ENCODE measurements around the gene APOA4. TPM values are rescaled to one million over a fixed set of nuclear protein-coding genes. Genes with fewer than 3 reads are reported as not detected.

APOA4 gene
- total RNA-seq, 4 donors from 2014 or later = 0.26 to 0.40 TPM; not detected in 2

DNA sequence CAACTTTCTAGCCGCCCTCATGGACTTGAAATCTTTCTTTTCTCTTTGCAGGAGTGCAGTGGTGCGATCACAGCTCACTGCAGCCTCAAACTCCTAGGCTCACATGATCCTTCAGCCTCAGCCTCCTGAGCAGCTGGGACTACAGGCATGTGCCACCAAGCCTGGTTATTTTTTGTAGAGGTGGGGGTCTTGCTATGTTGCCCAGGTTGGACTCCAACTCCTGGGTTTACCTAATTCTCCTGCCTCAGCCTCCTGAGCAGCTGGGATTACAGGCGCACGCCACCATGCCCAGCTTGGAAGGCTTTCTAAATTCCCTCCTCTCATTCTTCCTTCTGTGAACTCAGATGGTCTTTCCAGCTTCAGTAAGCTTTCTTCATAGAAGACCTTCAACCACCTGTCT, 19.0 kb upstream of the APOA4 start:
- peaks cover 5 to 20% (median 7%) of the 10 kb centered on the region in 4 donors for H3K4me1 ChIP-seq
- intact Hi-C loops (cut with DNase I) = no loop called here
- H3K9me3 ChIP-seq = no peaks in the 10 kb centered on the region
- no peak overlapping the region for H3K27ac ChIP-seq (replicated peaks in 1 of 4)
- DNase-seq (ENCODE audit: extremely low spot score) = no peak
- H3K4me3 ChIP-seq = no peak overlapping the region
- TF ChIP-seq EP300 (IDR thresholded peaks at IDR 0.05) (no peak), POLR2AphosphoS5 (IDR thresholded peaks at IDR 0.05) (no peak), POLR2A (IDR thresholded peaks at IDR 0.05; ENCODE audit: low read depth) (no peak)
- TF ChIP-seq, protein P1, sequence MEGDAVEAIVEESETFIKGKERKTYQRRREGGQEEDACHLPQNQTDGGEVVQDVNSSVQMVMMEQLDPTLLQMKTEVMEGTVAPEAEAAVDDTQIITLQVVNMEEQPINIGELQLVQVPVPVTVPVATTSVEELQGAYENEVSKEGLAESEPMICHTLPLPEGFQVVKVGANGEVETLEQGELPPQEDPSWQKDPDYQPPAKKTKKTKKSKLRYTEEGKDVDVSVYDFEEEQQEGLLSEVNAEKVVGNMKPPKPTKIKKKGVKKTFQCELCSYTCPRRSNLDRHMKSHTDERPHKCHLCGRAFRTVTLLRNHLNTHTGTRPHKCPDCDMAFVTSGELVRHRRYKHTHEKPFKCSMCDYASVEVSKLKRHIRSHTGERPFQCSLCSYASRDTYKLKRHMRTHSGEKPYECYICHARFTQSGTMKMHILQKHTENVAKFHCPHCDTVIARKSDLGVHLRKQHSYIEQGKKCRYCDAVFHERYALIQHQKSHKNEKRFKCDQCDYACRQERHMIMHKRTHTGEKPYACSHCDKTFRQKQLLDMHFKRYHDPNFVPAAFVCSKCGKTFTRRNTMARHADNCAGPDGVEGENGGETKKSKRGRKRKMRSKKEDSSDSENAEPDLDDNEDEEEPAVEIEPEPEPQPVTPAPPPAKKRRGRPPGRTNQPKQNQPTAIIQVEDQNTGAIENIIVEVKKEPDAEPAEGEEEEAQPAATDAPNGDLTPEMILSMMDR (IDR thresholded peaks at IDR 0.05) = no peak
- WGBS = 100% methylated on average over 4 of the region's 4 CpGs
- peaks cover 36 to 44% (median 39%) of the 10 kb centered on the region in 4 donors for H3K36me3 ChIP-seq
- no peaks in the 10 kb centered on the region for H3K27me3 ChIP-seq

DNA sequence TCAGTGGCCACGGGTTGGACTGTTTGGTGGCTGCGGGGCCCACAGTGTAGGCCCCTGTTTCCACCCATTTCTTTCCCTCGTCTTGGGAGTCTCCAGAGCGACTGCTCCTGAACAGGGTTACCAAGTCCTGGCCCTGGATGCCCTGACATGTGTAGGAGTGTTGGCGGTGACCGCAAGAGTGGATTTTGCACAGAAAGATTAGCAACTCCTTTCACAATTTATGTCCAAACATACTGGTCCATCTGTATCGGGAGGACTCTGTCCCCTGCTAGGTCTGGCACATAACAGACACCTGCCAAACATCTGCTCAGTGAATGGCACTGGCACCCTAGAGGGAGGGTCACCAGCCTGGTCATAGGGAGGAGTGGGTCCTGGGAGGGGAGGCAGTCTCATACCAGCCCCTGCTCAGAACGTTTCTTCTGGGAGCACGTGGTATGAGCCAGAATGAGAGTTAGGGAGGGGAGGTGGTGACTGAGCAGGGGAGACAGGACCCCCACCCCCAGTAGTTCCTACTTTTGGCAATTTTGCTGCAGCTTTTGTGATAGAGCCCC, 17.7 kb upstream of the APOA4 start:
- TF ChIP-seq, protein P1 (IDR thresholded peaks at IDR 0.05) = no peak
- no peaks in the 10 kb centered on the region for H3K9me3 ChIP-seq
- peaks cover 15 to 33% (median 20%) of the 10 kb centered on the region in 4 donors for H3K4me1 ChIP-seq
- no peaks in the 10 kb centered on the region for H3K27me3 ChIP-seq
- no peak for DNase-seq (ENCODE audit: extremely low spot score)
- H3K36me3 ChIP-seq = peaks cover 23 to 31% (median 26%) of the 10 kb centered on the region in 4 donors
- no peak overlapping the region for H3K4me3 ChIP-seq
- no peak overlapping the region for H3K27ac ChIP-seq (replicated peaks in 1 of 4)
- WGBS = 78% methylated on average over 9 of the region's 9 CpGs
- intact Hi-C loops (cut with DNase I) = no loop called here

DNA sequence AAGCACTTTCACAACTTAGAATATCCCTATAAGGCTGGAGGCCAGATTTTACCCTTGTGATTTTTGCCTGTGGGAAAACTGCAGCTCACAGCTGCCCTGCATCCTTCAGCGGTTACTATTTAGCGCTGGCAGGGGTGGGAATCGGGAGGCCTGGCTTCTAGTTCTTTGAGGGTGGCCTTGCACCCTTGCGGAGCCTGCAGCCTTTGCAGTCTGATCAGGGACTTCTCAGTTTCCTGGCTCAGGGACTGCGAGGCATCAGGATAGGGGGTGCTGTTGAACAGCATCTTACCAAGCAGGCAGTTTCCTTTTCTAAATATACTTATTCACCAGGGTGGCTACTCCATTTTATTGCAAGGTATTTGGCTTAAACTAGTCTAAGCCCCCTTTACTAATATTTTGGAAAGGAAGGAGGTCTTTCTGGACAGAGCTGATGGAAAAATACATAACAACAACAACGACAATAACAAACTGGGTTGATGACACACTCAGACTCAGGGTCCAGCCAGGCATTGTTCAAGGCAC, 17.2 kb upstream of the APOA4 start:
- peaks cover 18 to 26% (median 21%) of the 10 kb centered on the region in 4 donors for H3K36me3 ChIP-seq
- no peak for DNase-seq (ENCODE audit: extremely low spot score)
- intact Hi-C loops (cut with DNase I) = no loop called here
- peaks cover 20 to 39% (median 25%) of the 10 kb centered on the region in 4 donors for H3K4me1 ChIP-seq
- H3K27ac ChIP-seq (replicated peaks in 1 of 4) = no peak overlapping the region
- WGBS = 37% methylated on average over 5 of the region's 6 CpGs
- no peak for TF ChIP-seq POLR2AphosphoS5 (IDR thresholded peaks at IDR 0.05)
- no peak overlapping the region for H3K4me3 ChIP-seq
- no peaks in the 10 kb centered on the region for H3K27me3 ChIP-seq
- H3K9me3 ChIP-seq = no peaks in the 10 kb centered on the region

DNA sequence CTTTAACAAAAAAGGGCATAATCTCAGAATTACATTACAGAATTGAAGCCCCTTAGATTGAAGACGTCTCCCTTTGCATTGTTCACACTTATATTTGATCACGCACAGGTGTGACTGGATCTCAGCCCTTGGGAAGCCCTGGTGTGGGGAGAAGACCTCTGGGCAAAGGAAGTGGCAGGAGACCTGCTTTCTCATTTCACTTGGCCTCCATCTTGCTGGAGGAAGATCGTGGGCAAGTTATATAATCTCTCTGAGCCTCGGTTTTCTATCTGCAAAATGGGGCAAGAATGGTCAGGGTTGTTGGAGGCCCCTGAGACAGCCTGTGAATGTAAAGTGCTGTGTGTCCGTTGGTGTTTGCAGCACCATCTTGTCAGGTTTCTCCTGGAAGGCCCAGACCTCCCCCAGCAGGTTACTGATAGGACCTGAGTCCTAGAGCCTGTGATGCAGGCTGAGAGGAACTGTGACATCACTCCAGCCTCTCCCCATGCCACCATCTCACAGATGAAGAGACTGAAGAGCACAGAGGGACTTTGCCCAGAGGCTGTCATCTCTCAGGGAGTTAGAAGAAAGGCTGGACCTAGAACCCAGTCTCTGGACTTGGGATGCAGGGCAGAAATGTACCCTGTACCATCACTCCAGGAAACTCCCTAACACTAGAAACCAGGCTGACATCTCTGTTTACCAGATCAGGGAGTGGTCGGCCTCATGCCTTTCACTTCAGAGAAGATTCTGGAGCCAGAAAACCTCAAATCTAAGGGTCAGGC, 15.4 kb upstream of the APOA4 start:
- Histone ChIP-seq H3K27me3 (no peaks in the 10 kb centered on the region), H3K27ac (replicated peaks in 1 of 4) (no peak overlapping the region), H3K4me3 (no peak overlapping the region), H3K9me3 (no peaks in the 10 kb centered on the region), H3K36me3 (peaks cover 5 to 9% (median 7%) of the 10 kb centered on the region in 4 donors), H3K4me1 (peaks cover 27 to 46% (median 32%) of the 10 kb centered on the region in 4 donors)
- intact Hi-C loops (cut with DNase I) = no loop called here
- WGBS = 94% methylated on average over 6 of the region's 6 CpGs
- TF ChIP-seq, protein P1 (IDR thresholded peaks at IDR 0.05) = no peak
- TF ChIP-seq EP300 (IDR thresholded peaks at IDR 0.05) = no peak
- TF ChIP-seq POLR2A (IDR thresholded peaks at IDR 0.05; ENCODE audit: low read depth) = no peak
- DNase-seq (ENCODE audit: extremely low spot score) = no peak

DNA sequence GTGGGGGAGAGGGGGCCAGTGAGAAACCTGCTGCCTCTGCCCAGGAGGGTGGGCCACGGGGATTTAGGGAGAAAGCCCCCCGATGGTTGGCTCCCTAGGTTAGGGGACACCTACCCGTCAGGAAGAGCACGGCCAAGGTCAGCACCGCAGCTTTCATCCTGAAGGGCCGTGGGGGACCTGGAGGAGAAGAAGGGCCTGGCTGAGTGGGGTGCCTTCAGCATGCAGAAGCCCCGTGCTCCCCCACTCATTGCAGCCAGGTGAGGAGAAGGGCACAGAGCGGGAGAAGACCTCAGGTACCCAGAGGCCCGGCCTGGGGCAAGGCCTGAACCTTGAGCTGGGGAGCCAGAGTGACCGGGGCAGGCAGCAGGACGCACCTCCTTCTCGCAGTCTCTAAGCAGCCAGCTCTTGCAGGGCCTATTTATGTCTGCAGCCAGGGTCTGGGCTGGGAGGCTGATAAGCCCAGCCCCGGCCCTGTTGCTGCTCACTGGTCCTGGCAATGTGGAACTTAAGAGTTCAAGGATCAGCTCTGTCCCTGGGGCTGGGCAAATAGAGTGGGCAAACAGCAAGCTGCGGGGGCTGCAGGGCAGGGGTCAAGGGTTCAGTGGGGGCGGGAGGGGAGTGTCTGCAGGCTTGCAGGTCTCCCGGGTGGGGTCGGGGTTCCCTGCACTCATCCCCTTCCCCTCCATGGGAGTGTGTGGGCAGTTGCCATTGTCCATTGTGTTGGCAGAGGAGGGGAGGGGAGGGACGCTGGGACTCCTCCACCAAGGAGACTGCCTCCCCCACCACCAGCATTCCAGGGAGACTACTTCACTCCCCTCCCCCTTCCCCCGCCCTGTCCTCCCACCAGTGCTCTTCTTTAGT, 14.4 kb upstream of the APOA4 start, which contains the start of gene APOA1:
TSS of gene APOA1 (minus strand) at position 392 of the 861 bp plus-strand sequence. CDS start at position 157, 235 bp downstream.
- Histone ChIP-seq H3K4me3 (no peak within 1 kb of the TSS), H3K27me3 (no peaks in the 10 kb centered on the region), H3K4me1 (peaks cover 27 to 46% (median 32%) of the 10 kb centered on the region in 4 donors), H3K36me3 (no peaks in the 10 kb centered on the region), H3K9me3 (no peaks in the 10 kb centered on the region), H3K27ac (replicated peaks in 1 of 4) (peak within 1 kb of the TSS; percentile 73 to 88 (median 86))
- intact Hi-C loops (cut with DNase I) = no loop called here
- 81% methylated on average over 17 of the region's 19 CpGs for WGBS
- no peak for TF ChIP-seq POLR2AphosphoS5 (IDR thresholded peaks at IDR 0.05)
- DNase-seq (ENCODE audit: extremely low spot score) = no peak
